Measurements from ENCODE around the gene CT45A1.
"Not testable (repeated sequence)": the region's sequence is repeated elsewhere in the genome, so short reads cannot be mapped to it uniquely, and the experiment has no call there.

CT45A1 gene, protein sequence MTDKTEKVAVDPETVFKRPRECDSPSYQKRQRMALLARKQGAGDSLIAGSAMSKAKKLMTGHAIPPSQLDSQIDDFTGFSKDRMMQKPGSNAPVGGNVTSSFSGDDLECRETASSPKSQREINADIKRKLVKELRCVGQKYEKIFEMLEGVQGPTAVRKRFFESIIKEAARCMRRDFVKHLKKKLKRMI

GRCh38 chrX:135713183-135713689 is at the start of gene CT45A1:
TSS of gene CT45A1 (plus strand) at chrX:135713639. CDS start at chrX:135718941, 5,302 bp downstream.
- DNase-seq: not testable (repeated sequence)

GRCh38 chrX:135672979-135673378 is 40.5 kb upstream of the CT45A1 start:
- DNase-seq: not testable (repeated sequence)

- DNase-seq: no peak
Measured at GRCh38 chrX:135688137-135688536, 25.3 kb upstream of the CT45A1 start.

- DNase-seq: no peak
Measured at GRCh38 chrX:135695471-135695870, 18.0 kb upstream of the CT45A1 start.

GRCh38 chrX:135697601-135698000 is 15.8 kb upstream of the CT45A1 start:
- no peak for DNase-seq

DNA sequence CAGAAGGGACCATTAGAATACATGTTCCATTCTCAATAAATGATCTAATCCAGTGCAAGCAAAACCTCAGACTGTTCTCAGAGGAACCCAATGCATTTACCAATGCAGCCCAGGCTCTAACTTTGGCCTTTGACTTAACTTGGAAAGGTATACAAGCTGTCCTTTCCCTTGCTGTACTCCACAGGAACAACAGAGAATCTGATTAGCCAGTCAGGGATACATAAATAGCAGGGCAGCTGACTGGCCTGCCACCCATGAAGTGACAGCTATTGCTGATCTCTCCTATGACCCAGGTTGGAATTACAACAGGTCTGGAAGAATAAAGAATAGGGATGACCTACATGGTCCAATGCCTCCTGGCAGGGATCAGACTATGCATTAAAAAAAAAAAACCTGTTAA is 14.5 kb upstream of the CT45A1 start:
- DNase-seq: no peak

- no peak for DNase-seq
Measured at GRCh38 chrX:135707880-135708279, 5.6 kb upstream of the CT45A1 start.

GRCh38 chrX:135713795-135714194 is 356 bp downstream of the CT45A1 start:
- DNase-seq: no peak

GRCh38 chrX:135734666-135735065 is 21.2 kb downstream of the CT45A1 start:
- not testable (repeated sequence) for DNase-seq

DNA sequence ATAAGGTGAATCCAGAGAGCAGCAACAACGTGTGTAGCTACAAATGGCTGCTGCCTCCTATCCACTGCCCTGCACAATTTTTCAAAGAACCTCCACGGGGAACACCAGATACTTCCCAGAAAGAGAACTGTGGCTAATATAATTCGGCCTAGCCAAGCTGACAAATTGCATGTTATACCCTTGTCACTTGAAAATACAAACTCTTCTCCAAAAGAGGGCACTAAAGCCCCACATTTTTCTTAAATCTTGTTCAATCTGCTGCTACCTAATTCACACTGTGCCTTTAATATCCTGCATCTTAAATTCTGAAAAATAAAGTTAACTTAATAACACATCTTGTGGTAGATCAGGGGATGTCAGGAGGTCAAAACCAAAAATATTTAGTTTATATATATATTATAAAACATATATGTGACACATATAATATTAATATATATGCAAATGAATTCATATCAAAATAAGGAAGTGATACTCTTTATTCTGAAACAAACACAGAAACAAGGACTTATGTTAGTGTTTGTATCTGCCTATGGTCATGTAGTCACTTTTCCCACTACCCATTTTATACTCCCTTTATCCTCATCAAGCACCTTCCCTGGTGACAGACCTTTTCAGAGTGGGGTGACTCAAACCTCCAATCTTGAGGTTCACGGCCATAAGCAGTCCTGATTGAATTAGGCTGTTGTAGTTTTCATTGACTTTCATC is 24.1 kb downstream of the CT45A1 start:
- no peak for DNase-seq

DNA sequence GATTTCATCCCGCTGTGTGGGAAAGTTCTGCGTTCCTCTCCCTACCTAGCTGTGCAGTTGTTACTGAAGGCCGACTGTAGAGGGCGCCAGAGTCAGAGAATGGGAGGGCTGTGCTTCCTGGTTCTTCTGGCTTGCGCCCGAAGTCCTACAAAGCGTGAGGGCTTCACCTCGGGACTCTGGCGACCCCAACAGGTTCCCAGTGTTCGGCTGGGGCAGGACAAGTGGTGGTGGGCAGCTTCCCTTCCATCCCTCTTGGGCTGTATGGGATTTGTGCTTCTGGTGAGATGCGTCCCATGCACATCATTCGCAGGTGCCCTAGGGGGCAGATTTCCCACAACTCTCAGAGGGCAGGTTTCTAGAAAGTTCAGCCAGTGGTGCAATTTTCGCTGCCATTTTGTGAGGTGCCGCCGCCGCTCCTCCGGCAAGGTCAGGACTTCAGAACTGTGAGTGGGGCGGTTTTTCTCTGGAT is 27.3 kb downstream of the CT45A1 start:
- no peak for DNase-seq

- no peak for DNase-seq
Measured at GRCh38 chrX:135741192-135741715, 27.8 kb downstream of the CT45A1 start.

- not testable (repeated sequence) for DNase-seq
Measured at GRCh38 chrX:135744739-135745138, 31.3 kb downstream of the CT45A1 start.

- not testable (repeated sequence) for DNase-seq
Measured at GRCh38 chrX:135768091-135768490, 54.7 kb downstream of the CT45A1 start, which contains the start of gene CT45A3. TSS of gene CT45A3 (minus strand) at chrX:135768191. CDS start at chrX:135764444, 3,747 bp downstream.
